Stimulated activated CD4-positive, alpha-beta T cell treated with anti-CD3 and anti-CD28 coated beads, Interleukin-1b, Interleukin-23, amount 100 ng/mL, for 24 hours (primary cell): ENCODE results near the gene WDFY1.
"Not testable (repeated sequence)": the region's sequence is repeated elsewhere in the genome, so short reads cannot be mapped to it uniquely, and the experiment has no call there.

ENCODE experiments used
- DNase-seq, 4 experiments: peaks; one replicate each; pipeline ENCODE4 v3.0.0-alpha.2; 2020; ENCODE audit warnings: low read depth in 4 of 4, low spot score in 1 of 4

The WDFY1 gene

DNA sequence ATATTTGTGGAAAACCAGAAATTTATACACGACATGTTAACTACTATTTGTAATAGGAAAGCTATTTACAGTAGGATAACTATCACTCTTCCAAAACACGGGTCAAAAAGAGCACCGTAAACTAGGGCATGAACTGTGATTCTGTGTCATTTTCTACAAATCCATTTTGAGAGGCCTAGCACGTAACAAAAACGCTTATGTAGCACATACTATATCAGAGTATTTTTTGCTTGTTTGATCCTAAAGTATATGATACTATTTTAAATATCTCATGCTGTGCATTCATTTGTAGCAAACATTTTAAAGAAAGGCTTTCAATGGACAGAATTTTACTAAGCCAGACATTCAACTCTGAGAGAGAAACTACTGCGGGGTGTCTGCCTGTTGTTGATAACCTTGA is 45.1 kb downstream of the WDFY1 start:
- DNase-seq, result no peak

DNA sequence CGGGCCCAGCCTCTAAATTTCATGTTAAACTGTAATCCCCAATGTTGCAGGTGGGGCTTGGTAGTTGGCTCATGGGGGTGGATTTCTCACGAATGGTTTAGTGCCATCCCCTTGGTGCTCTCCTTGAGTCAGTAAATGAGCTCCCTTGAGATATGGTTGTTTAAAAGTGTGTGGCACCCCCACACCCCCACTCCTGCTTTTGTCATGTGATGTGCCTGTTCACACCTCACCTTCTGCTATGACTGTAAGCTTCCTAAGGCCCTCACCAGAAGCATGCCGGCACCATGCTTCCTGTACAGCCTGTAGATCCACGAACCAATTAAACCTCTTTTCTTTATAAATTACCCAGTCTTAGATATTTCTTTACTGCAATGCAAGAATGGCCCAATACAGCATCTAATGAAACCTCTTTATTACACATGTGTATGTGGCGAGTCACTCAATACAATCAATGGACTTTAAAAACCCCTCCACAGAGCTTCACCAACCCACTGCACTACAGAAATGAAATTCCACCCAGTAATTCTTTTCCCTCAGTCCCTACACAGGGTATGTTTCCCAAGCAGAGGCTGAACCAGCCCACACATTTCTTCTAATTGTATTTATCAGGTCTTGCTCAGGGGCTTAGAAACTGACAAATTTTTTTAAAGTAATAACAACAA is 47.3 kb downstream of the WDFY1 start:
- DNase-seq, result no peak

DNA sequence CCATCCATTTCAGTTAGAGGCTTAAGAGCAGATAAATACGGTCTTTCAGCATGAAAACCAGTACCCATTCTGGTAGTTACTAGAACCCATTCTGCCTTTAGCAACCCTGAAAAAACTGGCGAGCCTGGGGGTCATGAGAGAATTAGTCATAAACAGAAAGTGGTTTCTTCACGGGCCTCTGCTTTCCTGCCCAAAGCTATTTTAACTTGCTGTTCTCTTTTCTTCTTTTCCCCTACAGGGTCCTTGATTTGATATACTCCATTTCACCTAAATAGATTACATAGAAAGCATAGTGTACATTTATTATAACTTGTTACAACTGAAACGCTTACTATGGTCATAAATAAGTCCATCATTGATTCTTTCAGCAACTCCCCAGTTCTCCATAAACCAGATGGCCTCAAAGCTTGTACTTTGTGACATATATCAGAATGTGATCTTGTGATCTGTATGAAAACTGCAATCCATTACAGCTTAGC is 48.3 kb downstream of the WDFY1 start:
- no peak for DNase-seq

DNA sequence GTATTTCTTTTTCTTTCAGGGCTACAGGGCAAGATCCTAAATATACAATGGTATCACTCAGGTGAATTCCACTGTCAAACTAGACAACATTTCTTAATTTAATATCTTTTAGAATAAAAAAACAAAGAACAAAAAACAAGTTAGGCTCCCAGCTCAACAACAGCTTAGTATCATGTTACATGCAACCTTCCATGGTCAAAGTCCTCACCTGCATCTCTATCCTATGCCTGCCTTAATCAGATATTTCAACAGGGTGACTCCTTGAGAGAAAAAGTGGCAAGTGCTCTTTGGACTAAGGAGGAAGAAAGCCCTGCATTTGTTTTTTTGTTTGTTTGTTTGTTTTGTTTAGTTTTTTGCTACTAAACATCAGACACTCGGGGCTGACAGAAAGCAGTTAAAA is 50.2 kb downstream of the WDFY1 start:
- DNase-seq, result no peak

DNA sequence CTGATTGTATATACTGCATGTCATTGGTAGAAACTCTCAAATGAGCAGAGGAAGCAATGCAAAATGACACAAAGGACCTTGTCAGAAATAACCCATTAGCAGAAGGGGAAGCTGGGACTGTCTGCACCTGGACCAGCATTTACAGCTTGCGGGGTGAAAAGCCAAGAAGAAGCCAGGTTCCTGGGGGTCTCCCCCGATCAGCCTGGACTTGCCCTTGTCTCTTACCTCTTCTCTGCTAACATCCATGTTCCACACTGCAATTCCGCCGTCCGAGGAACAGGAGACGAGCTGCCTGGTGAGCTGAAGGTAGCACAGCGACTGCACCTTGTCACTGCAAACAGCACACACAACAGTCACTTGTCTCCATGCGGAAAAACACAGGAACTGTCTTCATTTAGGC is 51.1 kb downstream of the WDFY1 start:
- no peak for DNase-seq

DNA sequence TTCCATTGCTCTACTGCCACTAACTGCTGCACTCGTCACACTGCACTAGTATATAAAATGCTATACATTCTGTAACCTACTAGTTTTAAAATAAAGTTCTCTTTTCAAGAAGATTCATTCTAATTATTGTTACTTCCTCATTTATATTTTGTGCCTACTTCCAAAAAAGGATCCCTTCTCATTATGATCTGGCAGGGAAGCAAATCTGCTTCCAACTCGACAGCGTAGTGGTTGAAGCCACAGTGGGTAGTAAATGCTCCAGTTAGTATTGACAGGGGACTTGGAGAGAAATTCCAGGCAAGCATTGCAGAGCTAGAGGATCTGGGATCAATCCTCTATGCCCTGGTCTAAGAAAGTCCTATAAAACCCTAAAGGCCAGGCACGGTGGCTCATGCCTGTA is 54.4 kb downstream of the WDFY1 start:
- DNase-seq, result no peak

DNA sequence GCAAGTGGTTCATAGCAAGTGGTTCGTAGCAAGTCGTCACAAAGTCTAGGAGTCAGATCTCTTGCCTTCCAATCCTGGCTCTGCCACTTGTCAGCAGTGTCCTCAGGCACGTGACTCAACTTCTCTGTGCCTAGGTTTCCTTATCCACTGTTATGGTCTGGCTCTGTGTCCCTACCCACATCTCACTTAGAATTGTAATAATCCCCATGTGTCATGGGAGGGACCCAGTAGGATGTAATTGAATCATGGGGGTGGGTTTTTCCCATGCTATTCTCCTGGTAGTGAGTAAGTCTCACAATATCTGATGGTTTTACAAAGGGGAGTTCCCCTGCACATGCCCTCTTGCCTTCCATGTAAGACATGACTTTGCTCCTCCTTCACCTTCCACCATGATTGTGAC is 55.9 kb downstream of the WDFY1 start:
- no peak for DNase-seq

DNA sequence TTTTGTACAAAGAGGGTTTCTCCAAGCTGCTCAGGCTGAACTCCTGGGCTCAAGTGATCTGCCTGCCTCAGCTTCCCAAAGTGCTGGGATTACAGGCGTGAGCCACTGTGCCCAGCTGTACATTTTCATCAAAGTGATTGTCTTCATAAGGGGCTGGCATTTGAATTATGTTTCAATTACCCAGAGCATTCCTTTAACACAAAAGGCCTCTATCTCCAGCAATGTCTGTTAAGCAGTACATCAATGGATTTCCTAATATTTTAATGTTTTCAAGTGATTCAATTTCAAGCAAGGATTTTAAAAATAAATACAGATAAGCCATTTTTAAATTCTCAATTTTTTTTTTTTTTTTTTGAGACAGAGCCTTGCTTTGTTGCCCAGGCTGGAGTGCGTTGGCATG is 56.9 kb downstream of the WDFY1 start:
- no peak for DNase-seq

DNA sequence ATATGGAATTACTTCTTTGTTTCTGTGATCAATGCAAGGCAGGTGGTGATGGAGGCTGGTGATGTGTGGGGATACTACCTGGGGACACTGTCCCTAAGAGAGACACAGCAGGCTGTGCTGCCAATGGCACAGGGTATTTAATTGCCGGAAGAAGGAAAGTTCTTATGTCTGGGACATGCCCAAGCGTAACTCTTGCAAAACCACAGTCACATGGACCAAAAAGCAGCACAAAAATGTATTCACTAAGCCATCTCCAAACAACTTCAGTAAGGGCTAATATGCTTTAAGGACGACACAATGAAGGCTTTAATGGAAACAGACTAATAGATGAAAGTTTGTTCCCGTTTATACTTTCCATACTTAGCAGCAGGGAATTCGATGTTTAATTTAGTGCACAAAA is 58.0 kb downstream of the WDFY1 start:
- DNase-seq, result no peak

DNA sequence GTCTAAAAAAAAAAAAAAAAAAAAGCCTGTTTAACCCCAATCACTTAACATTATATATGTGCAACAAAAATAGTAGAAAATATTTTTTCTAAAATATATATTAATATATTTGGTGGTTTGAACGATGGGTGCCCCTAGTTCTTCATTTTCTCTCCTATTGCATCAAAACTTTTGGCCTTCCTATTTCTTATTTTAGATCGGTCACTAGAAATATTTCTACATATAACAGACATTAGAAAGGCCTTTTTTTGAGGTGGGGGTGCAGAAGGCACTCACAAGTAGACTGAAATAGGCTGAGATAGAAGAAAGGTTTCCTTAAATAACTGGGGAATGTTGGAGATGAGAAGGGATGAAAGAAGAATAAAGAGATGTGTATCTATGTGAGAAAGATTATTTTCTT is 58.4 kb downstream of the WDFY1 start:
- DNase-seq, result no peak

DNA sequence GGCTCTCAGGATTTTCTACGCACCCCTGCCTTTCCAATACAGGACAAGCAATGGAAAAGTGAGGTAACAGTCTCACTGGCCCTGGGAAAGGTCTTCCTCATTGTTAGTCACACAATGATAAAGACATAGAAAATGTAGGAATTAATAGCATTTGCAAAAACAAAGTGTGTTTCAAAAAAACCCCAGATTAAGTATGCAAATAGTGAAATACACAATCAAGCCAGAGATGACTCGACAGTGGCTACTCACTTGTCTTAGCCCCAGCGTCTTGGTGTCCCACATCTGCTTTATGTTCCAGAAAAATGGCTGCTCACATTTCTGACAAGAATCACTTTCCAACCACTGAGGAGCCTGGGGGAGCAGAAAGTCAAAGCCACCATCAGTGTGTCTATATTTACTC is 60.7 kb downstream of the WDFY1 start:
- DNase-seq, result no peak

DNA sequence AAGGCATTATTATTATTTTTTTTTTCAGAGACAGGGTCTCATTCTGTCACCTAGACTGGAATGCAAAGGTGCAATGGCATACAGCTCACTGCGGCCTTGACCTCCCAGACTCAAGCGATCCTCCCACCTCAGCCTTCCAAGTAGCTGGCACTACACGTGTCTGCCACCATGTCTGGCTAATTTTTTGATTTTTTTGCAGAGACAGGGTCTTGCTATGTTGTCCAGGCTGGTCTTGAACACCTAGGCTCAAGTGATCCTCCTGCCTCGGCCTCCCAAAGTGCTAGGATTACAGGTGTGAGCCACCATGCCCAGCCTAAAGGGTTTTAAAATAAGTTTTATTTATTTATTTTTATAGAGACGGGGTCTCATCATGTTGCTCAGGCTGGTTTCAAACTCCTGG is 62.4 kb downstream of the WDFY1 start:
- no peak for DNase-seq

DNA sequence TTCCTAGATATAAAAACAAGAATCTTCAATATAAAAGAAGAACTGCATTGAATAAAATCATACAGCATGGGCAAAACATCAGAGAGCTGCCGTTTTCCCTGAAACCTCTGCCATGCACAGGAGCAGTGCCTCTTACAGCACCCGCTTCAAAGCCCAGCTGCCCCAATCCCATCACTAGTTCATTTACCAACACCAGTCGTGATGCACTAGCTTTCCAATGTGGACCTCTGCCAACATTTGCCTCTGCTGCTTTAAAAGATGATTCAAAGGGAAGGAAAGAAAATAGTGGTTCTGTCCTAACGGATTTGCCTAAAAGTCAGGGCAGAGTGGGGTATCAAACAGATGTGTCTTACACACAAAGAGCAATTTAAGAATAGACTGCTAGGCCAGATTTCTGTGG is 64.3 kb downstream of the WDFY1 start:
- DNase-seq, result no peak

DNA sequence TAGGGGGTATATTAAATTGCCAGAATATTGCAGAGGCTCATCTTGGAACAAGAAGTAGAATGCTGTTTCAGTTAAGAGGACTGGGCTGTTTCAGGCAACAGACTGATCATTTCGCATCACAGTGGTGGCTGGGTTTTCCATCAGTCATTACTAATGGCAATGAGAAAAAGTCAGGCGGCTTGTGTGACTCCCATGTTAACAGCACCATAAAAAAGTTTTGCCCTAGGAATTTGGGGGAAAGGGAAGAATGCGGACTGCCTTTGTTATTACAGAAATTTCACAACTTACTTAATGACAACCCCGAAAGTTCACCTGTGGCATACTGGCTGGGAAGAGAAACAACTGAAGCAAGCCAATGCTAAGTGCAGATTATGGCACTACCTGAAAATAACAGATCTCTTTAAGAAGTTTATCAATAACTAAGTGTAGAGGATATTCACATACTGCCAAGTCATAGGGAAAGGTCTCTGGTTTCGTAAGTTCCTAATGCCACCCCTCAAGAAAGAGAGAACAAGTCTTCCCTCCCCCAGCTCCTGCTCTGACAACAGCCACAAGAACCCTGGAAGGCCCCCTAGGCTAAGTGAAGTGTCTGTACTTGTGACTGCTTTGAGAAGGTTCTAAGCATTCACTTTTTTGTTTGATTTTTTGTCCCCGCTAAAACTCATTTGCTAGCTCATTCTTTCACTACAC is 67.3 kb downstream of the WDFY1 start:
- no peak for DNase-seq

DNA sequence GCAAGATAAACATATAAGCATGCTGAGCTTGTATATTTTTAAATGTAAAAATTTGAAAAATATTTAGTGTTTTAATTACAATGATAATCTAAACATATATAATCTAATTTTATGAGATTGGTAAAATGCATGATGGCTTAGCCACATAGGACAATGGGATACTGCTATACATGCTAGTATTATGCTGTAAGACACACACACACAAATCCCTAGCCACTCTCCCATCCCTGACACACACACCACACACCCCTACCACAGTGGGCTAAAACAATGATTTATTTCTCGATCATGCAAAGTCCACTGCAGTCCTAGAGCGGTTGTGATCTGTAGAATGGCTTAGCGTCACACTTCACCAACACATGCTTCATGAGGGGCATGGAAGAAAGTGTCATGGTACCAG is 71.5 kb downstream of the WDFY1 start:
- DNase-seq, result no peak

DNA sequence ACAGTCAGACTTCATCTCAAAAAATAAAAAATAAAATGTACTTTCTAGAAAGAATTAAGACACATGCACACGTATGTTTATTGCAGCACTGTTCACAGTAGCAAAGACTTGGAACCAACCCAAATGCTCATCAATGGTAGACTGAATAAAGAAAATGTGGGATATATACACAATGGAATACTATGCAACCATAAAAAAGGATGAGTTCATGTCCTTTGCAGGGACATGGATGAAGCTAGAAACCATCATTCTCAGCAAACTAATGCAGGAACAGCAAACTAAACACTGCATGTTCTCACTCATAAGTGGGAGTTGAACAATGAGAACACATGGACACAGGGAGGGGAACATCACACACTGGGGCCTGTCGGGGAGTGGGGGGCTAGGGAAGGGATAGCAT is 72.4 kb downstream of the WDFY1 start:
- not testable (repeated sequence) for DNase-seq

DNA sequence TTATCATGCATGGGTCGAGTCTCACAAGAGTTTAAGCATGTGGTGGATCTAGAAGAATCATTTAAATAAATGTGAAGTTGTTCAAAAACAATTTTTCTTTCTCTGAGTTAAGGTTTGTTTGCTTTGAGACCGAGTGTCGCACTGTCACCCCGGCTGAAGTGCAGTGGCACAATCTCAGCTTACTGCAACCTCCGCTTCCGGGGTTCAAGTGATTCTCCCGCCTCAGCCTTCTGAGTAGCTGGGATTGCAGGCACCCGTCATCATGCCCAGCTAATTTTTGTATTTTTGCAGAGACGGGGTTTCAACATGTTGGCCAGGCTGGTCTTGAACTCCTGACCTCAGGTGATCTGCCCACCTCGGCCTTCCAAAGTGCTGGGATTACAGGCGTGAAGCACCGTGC is 73.5 kb downstream of the WDFY1 start:
- DNase-seq, result not testable (repeated sequence)

DNA sequence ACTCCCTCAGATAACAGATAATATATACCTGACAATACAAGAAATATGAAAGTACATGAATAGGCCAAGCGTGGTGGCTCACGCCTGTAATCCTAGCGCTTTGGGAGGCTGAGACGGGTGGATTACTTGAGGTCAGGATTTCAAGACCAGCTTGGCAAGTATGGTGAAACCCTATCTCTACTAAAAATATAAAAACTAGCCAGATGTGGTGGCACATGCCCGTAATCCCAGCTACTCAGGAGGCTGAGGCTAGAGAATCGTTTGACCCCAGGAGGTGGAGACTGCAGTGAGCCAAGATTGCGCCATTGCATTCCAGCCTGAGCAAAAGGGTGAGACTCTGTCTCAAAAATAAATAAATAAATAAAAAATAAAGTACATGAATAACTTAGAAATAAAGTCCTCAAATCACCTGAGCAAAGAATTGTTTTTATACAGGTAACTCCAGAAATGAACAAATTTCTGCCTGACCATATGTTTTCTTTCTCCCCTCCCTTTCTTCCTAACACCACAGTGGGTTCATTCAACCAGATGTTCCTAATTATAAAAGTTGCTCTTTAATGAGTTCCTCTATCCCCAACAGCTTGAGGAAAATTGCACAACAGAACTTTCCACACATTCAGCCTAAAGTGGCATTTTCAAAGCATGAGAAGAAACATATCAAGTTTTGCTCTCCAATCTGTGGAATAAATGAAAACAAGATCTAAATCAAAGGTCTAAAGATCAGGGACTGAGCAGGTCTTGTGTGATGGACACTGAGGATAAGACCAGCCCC is 74.1 kb downstream of the WDFY1 start:
- DNase-seq, result no peak

DNA sequence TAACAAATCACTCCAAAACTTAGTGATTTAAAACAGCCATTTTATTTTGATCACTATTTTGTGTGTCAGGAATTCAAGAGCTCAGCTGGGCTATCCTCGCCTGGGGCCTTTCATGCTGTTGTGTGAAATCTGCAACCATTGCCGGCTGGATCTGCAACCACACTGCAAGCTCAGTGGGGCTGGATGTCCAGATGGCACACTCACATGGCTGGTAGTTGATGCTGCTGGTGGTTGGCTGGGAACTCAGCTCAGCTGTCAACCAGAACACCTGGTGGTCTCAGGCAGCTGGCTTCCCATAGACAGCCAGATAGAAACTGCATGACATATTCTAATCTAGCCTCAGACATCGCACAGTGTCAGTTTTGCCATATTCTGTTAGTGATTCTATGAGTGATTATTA is 77.1 kb downstream of the WDFY1 start:
- DNase-seq, result no peak

DNA sequence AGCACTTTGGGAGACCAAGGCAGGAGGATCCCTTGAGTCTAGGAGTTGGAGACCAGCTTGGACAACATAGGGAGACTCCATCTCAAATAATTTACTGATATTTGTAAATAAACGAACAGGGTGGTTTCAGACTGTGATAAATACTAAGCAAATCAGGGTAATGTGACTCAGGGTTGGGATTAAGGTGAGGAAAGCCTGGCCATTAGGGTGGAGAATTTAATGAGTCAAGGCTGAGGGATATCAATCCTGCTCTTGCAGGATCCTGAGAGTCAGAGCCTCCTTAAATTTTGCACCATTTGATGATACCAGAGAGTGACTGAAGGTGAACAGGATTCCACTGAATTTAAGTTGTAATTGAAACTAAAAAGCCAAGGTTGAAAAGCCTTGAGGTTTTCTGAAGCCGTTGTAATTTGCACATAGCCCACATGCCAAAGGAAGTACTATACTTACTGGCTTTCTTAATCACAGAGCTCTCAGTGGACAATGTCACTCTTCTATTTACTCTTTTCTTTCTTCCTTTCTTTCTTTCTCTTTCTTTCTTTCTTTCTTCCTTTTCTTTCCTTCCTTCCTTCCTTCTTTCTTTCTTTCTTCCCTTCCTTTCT is 79.1 kb downstream of the WDFY1 start:
- no peak for DNase-seq

DNA sequence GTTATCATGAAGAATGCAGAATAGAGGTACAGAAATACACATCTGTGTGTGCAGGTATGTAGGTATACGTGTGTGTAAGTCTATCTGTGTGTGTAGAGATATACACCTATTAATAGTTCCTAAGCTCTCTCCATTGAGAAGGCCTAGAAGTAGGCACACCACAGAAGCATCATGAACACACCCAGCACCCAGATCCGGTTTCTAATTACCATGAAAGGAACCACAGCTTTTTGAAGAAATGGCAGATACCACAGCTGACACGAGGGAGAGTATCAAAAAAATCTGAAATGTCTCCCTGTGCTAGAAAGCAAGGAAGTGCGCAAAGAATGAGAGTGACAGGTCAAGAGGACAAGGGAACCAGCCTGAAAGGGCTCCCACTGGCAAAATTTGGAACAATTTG is 80.0 kb downstream of the WDFY1 start:
- no peak for DNase-seq

DNA sequence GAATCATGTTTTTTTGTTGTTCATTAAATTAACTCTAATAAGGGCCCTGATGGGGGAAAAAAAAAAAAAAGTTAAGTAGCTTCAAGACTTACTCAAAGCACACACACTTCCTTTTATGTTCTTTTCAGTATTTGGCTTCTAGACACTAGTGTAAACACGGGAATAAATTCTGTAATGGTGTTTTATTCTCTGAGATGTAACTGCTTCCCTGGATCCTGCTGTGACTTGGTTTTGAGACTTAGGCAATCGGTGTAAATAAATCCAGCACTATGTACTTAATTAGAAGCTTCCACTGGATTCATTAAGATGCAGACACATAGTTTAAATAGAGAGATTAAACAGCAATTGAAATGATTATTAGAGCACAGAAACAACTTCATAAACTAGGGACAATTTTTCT is 81.6 kb downstream of the WDFY1 start:
- no peak for DNase-seq
